ENCODE results near the gene NDST1. TPM values are rescaled to one million over a fixed set of nuclear protein-coding genes. Genes with fewer than 3 reads are reported as not detected.

Gene NDST1
- total RNA-seq, 4 donors from 2014 or later, result 94.6 to 157 (median 134) TPM

DNA sequence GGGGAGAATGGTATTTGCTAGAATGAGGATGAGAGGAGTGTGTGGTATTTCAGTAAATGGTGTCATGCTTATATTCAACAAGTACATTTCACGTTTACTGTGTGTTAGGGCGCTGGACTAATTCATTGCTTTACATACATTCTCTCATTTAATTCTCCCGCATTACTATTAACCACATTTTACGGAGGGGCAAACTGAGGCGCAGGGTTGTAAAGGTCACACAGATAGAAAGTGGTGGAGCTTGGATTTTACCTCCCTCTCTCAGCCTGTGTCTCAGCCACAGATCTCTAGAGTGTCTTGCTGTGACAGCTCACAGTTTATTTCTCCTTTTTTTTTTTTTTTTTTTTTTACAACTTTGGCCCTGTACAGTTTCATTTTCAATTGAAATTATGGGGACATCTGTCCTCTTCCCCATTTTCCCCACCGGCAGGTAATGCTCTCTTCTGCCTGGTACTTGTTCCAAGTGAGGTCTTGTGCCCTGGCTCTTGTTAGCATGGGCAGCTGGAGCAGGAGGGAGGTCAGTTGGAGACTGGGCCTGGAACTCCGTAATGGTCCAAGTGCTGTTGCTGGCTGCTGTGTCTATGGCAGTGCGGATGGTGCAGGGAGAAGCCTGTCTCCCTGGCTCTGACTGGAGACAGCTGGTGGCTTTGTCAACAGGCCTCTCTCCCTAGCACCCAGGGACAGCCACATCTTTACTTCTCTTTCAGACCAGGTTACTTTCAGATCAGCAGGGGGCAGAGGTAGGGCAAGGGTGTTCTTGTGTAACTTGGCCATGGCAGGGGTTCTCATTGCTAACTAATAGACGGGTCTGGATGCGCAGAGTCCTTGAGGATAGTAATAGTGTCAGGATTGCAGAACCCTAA lies 20.5 kb upstream of the NDST1 start:
- Histone ChIP-seq H3K4me1 (peaks cover 68% of the 10 kb centered on the region), H3K4me3 (peak overlapping the region; percentile 97), H3K27me3 (no peaks in the 10 kb centered on the region), H3K27ac (peak overlapping the region; percentile 98), H3K36me3 (no peaks in the 10 kb centered on the region), H3K9me3 (no peaks in the 10 kb centered on the region)
- 31% methylated on average over 8 of the region's 10 CpGs for WGBS
- no peak for DNase-seq (ENCODE audit: low spot score in 2 of 2)
- TF ChIP-seq, protein P1, sequence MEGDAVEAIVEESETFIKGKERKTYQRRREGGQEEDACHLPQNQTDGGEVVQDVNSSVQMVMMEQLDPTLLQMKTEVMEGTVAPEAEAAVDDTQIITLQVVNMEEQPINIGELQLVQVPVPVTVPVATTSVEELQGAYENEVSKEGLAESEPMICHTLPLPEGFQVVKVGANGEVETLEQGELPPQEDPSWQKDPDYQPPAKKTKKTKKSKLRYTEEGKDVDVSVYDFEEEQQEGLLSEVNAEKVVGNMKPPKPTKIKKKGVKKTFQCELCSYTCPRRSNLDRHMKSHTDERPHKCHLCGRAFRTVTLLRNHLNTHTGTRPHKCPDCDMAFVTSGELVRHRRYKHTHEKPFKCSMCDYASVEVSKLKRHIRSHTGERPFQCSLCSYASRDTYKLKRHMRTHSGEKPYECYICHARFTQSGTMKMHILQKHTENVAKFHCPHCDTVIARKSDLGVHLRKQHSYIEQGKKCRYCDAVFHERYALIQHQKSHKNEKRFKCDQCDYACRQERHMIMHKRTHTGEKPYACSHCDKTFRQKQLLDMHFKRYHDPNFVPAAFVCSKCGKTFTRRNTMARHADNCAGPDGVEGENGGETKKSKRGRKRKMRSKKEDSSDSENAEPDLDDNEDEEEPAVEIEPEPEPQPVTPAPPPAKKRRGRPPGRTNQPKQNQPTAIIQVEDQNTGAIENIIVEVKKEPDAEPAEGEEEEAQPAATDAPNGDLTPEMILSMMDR (IDR thresholded peaks at IDR 0.05), result no peak
- TF ChIP-seq POLR2A (IDR thresholded peaks at IDR 0.05) (no peak), EP300 (IDR thresholded peaks at IDR 0.05) (no peak), POLR2AphosphoS5 (IDR thresholded peaks at IDR 0.05) (no peak)

DNA sequence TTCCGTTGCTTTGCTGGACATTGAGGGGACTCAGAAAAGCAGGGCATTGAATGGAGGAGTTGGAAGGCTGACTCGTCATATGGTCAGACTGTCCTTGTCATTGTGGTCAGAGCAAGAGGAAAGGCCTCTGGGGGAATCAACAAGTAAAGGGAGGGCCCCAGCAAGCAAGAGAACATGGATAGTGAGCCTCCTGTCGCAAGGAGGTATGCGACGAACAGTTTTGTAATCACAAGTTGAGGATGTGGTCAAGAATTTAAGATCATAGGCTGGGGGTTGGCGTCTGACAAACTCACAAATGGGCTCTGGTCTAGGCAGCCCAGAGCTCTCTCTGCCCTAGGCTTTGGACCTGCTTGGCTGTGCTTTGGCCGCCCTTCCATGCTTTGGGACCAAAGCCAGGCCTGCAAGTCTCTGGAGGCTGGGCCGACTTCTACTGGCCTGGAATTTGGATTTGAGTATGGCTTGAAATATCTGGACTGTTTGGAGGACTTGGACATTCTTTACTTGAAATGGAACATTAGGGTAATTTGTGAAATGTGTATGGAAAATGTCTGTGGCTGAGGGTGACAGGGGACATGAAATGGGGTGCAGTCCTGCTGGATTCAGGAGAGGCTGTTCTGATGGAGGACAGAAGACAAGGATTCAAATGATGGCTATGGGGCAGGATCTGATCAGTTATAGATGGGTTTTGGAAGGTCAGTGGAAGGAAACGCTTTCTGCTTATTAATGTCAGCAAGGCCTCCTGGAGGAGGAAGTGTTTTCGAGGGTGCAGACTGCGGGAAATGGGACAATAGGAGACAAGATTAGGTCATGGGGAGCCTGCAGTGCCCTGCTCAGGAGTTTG lies 19.2 kb upstream of the NDST1 start:
- Histone ChIP-seq H3K4me3 (peak overlapping the region; percentile 97), H3K27me3 (no peaks in the 10 kb centered on the region), H3K27ac (peak overlapping the region; percentile 98), H3K4me1 (peaks cover 79% of the 10 kb centered on the region), H3K36me3 (no peaks in the 10 kb centered on the region), H3K9me3 (no peaks in the 10 kb centered on the region)
- WGBS, result 34% methylated on average over 11 of the region's 11 CpGs
- no peak for DNase-seq (ENCODE audit: low spot score in 2 of 2)
- TF ChIP-seq, protein P1 (IDR thresholded peaks at IDR 0.05), result no peak
- TF ChIP-seq POLR2AphosphoS5 (IDR thresholded peaks at IDR 0.05) (peak in 1 of 3 donors; percentile 9), POLR2A (IDR thresholded peaks at IDR 0.05) (peak in 1 of 2 donors; percentile 6)

DNA sequence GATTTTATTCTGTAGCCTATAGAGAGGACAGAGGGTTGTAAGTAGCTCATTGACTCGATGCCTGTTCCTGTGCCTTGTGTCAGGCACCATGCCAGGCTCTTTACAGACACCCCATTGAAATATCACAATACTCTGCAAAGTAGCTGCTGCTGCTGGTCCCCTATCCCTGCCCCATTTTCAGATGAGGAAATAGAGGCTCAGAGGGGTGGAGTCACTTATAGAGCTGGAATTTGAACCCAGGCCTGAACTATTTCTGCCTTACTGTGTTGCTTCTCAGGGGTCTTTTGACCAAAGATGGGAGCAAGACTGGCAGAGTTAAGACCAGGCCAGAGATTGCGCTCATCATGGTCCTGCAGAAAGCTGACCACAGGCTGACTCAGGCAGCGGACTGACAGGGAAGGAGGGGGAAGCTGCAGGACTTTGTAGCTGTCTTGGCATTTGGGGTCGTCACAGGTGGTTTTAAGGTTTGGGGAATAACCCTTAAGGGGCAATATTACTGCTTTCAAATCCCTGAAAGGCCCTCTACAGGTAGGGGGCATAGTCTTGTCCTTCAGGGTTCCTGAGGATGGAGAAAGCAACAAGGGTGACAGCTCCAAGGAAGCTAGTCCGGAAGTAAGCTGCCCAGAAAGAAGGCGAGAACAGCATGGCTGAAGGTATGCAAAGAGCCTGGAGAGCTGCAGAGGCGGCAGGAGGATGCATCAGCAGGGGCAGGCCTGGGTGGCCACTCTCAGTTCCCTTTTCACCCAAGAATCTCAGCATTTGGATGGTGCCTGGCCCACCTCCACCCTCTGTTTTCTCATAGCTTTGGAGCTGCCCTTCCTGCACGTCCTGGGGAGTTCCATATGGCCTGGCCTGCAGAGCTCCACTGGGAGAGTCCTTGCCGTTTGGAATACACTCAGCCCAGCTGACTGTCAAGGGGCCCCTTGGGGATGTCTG lies 18.3 kb upstream of the NDST1 start:
- TF ChIP-seq POLR2A (IDR thresholded peaks at IDR 0.05) (no peak), EP300 (IDR thresholded peaks at IDR 0.05) (no peak), POLR2AphosphoS5 (IDR thresholded peaks at IDR 0.05) (no peak)
- TF ChIP-seq, protein P1 (IDR thresholded peaks at IDR 0.05), result no peak
- no peak for DNase-seq (ENCODE audit: low spot score in 2 of 2)
- 51% methylated on average over 6 of the region's 9 CpGs for WGBS
- Histone ChIP-seq H3K27me3 (no peaks in the 10 kb centered on the region), H3K4me3 (no peak overlapping the region), H3K36me3 (no peaks in the 10 kb centered on the region), H3K4me1 (peaks cover 86% of the 10 kb centered on the region), H3K27ac (peak overlapping the region; percentile 98), H3K9me3 (no peaks in the 10 kb centered on the region)

DNA sequence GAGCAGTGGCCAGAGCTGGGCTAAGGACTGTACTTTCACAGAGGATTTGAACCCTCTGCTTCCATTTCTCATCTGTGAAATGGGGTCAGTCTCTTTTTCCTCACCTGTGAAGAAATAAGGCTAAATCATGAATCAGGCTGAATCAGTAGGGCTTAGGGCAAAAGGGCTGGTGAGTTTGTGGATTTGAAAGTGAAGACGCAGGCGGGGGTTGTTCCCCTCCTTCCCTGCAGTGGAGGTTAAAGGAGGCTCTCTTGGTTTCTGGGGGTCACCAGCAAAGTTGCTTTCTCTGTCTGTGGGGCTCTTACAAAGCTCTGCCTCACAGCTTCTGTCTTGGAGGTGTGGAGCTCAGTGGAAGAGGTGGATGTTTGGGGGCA lies 17.6 kb upstream of the NDST1 start:
- Histone ChIP-seq H3K9me3 (no peaks in the 10 kb centered on the region), H3K4me3 (no peak overlapping the region), H3K36me3 (no peaks in the 10 kb centered on the region), H3K27ac (peak overlapping the region; percentile 98), H3K4me1 (peaks cover 83% of the 10 kb centered on the region), H3K27me3 (no peaks in the 10 kb centered on the region)
- TF ChIP-seq EP300 (IDR thresholded peaks at IDR 0.05), result no peak
- no peak for TF ChIP-seq POLR2A (IDR thresholded peaks at IDR 0.05)
- no peak for TF ChIP-seq POLR2AphosphoS5 (IDR thresholded peaks at IDR 0.05)
- TF ChIP-seq, protein P1 (IDR thresholded peaks at IDR 0.05), result no peak
- no peak for DNase-seq (ENCODE audit: low spot score in 2 of 2)
- WGBS, result 85% methylated on average over 2 of the region's 2 CpGs
